ENCODE measurements around the gene BUD31. TPM values are rescaled to one million over a fixed set of nuclear protein-coding genes. Genes with fewer than 3 reads are reported as not detected.

The BUD31 gene
- total and polyA plus RNA-seq, 2 of the 8 experiments (the other 6 are each of a cell fraction or from before 2014, with no cell fraction given): 46.7 to 114 TPM

DNA sequence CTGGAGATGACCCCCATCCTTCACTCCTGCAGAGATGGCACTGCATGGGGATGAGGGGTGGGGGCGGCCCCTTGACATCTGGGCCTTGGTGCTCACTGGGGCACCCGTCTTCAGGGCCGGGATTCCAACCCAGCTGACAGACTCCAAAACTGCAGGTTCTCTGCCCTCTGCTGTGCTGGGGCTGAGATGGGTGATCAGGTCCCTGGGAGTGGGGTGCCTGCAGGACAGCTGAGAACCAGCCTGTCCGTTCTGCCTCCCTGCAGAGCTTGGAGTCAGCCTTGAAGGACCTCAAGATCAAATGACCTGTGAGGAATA is 14.6 kb upstream of the BUD31 start:
- Histone ChIP-seq H3K23me2 (ENCODE audit: low read depth, low read length) (peaks cover 4% of the 10 kb centered on the region; the same call in 1 of the 2 replicates), H3K14ac (ENCODE audit: insufficient read length) (no peak overlapping the region), H3K56ac (replicated peaks; ENCODE audit: insufficient read length, low read depth, low read length) (no peak overlapping the region), H3K27ac (ENCODE audit: low read depth, low read length) (no peak overlapping the region), H2AFZ (ENCODE audit: low read length) (no peak overlapping the region), H3K23ac (ENCODE audit: insufficient read length) (no peak overlapping the region), H3K4ac (replicated peaks; ENCODE audit: insufficient read length, low read depth, low read length) (peak overlapping the region; percentile 44), H3K79me2 (ENCODE audit: control insufficient read depth in 1 of 2, insufficient read depth in 2 of 2, low read length in 2 of 2) (no peaks in the 10 kb centered on the region), H3K79me1 (ENCODE audit: low read depth, low read length) (no peaks in the 10 kb centered on the region), H3K4me3 (ENCODE audit: extremely low read depth in 1 of 4, insufficient read depth in 2 of 4, low read depth in 3 of 4, low read length in 4 of 4) (peak overlapping the region in 1 of 4 experiments; percentile 70; a peak in 1 of 8 replicates), H2BK5ac (ENCODE audit: low read depth, low read length) (no peak overlapping the region), H4K20me1 (replicated peaks in 1 of 2; ENCODE audit: control insufficient read depth in 1 of 2, insufficient read depth in 2 of 2, low read length in 2 of 2) (peaks cover 10 to 18% of the 10 kb centered on the region in 2 experiments), H3K18ac (ENCODE audit: extremely low read depth, low read length) (no peak overlapping the region), H3K27me3 (replicated peaks in 1 of 4; ENCODE audit: control insufficient read depth in 3 of 4, extremely low read depth in 1 of 4, insufficient read depth in 3 of 4, low read length in 3 of 4) (no peaks in the 10 kb centered on the region), H4K5ac (ENCODE audit: insufficient read length, low read depth, low read length) (no peak overlapping the region), H4K91ac (replicated peaks; ENCODE audit: insufficient read length, low read length) (no peak overlapping the region), H3K36me3 (ENCODE audit: control insufficient read depth in 2 of 4, insufficient read depth in 4 of 4, low read length in 3 of 4) (peaks cover 12 to 63% (median 31%) of the 10 kb centered on the region in 4 experiments), H2BK120ac (replicated peaks; ENCODE audit: low read depth, low read length) (no peak overlapping the region), H3K4me1 (replicated peaks in 1 of 4; ENCODE audit: control insufficient read depth in 3 of 4, insufficient read depth in 4 of 4, low read length in 3 of 4) (peaks cover 2 to 12% (median 5%) of the 10 kb centered on the region in 4 experiments; a peak in 6 of 7 replicates), H3K9ac (replicated peaks in 1 of 4; ENCODE audit: extremely low read depth in 1 of 4, low read depth in 3 of 4, low read length in 3 of 4) (no peak overlapping the region), H3K4me2 (ENCODE audit: insufficient read depth in 1 of 2, low read depth in 2 of 2, low read length in 2 of 2) (peak overlapping the region in 1 of 2 experiments; percentile 55; a peak in 1 of 4 replicates), H2BK12ac (ENCODE audit: low read depth, low read length) (no peak overlapping the region), H2BK20ac (ENCODE audit: low read length) (no peak overlapping the region), H4K8ac (ENCODE audit: extremely low read depth, insufficient read depth, low read length) (no peak overlapping the region), H3K9me3 (ENCODE audit: insufficient read depth in 2 of 2, low read depth in 1 of 2, low read length in 1 of 2) (no peaks in the 10 kb centered on the region), H2BK15ac (ENCODE audit: low read length) (no peak overlapping the region), H2AK5ac (ENCODE audit: low read depth, low read length) (no peak overlapping the region)
- no peak for FAIRE-seq
- 90% methylated on average over 4 of the region's 4 CpGs; no CpG with 5 or more reads in 1 of the 2 experiments for WGBS, 2 experiments (ENCODE audit: extremely low coverage in 1 of 2, insufficient coverage in 1 of 2, insufficient read length in 1 of 2, insufficient replicate concordance in 2 of 2, low coverage in 1 of 2, low lambda C conversion rate in 2 of 2, missing lambda C conversion rate in 1 of 2)
- TF ChIP-seq BRCA1 (IDR thresholded peaks at IDR 0.05; ENCODE audit: low read depth, low read length) (no peak), KDM4A (IDR thresholded peaks at IDR 0.05; ENCODE audit: low read depth, low read length, severe bottlenecking) (no peak), SRF (IDR thresholded peaks at IDR 0.05; ENCODE audit: low read depth, low read length) (no peak), POLR2A (IDR thresholded peaks at IDR 0.05; ENCODE audit: control extremely low read depth in 1 of 2, low read depth in 2 of 2, low read length in 2 of 2) (peak in 1 of 2 experiments; percentile 47; a peak in 1 of 3 replicates)
- TF ChIP-seq, protein P1, sequence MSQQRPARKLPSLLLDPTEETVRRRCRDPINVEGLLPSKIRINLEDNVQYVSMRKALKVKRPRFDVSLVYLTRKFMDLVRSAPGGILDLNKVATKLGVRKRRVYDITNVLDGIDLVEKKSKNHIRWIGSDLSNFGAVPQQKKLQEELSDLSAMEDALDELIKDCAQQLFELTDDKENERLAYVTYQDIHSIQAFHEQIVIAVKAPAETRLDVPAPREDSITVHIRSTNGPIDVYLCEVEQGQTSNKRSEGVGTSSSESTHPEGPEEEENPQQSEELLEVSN (IDR thresholded peaks at IDR 0.05): no peak
- ChIA-PET POLR2A (ENCODE audit: partially characterized antibody) (interaction anchor here (0.8 to 7.9 kb wide), 18 partner anchors 11 to 65 kb away, joined by 3 to 150 read pairs (median 4); partner anchors contain the start of genes ARPC1B, BUD31, CPSF4 and PDAP1), CTCF (ENCODE audit: partially characterized antibody) (interaction anchor here (1.1 to 7.1 kb wide), 8 partner anchors 15 to 89 kb away, joined by 3 to 40 read pairs (median 5); no protein-coding TSS in a partner anchor)
- no peak for DNase-seq (ENCODE audit: low read depth in 1 of 2, low spot score in 2 of 2)
